ENCODE results near the gene XBP1.
"Not testable (repeated sequence)": the region's sequence is repeated elsewhere in the genome, so short reads cannot be mapped to it uniquely, and the experiment has no call there.

XBP1 gene

GRCh38 chr22:28779833-28780232, 20.5 kb downstream of the XBP1 start:
- H3K4me1 ChIP-seq (ENCODE audit: control insufficient read depth, insufficient read depth, low read length), result no peaks in the 10 kb centered on the region

GRCh38 chr22:28774378-28774777, 26.0 kb downstream of the XBP1 start:
- no peak overlapping the region for H3K4me3 ChIP-seq (ENCODE audit: low read depth, low read length)
- peaks cover 11% of the 10 kb centered on the region for H3K36me3 ChIP-seq (ENCODE audit: control insufficient read depth, insufficient read depth, low read length)
- no peak overlapping the region for H3K9ac ChIP-seq (ENCODE audit: low read depth, low read length)

More at GRCh38 chr22:28779833-28780232, 20.5 kb downstream of the XBP1 start:
- H3K36me3 ChIP-seq (ENCODE audit: control insufficient read depth, insufficient read depth, low read length), result peaks cover 15% of the 10 kb centered on the region
- no peaks in the 10 kb centered on the region for H3K27me3 ChIP-seq (ENCODE audit: control insufficient read depth, insufficient read depth, low read length)
- H3K9ac ChIP-seq (ENCODE audit: low read depth, low read length), result no peak overlapping the region
- H3K9me3 ChIP-seq (ENCODE audit: control insufficient read depth, insufficient read depth, low read length), result no peaks in the 10 kb centered on the region
- H3K4me3 ChIP-seq (ENCODE audit: low read depth, low read length), result no peak overlapping the region

GRCh38 chr22:28773461-28773867, 26.9 kb downstream of the XBP1 start:
- Histone ChIP-seq H3K4me1 (ENCODE audit: control insufficient read depth, insufficient read depth, low read length) (no peaks in the 10 kb centered on the region), H3K27me3 (ENCODE audit: control insufficient read depth, insufficient read depth, low read length) (no peaks in the 10 kb centered on the region), H3K9me3 (ENCODE audit: control insufficient read depth, insufficient read depth, low read length) (no peaks in the 10 kb centered on the region), H3K36me3 (ENCODE audit: control insufficient read depth, insufficient read depth, low read length) (peaks cover 11% of the 10 kb centered on the region), H3K9ac (ENCODE audit: low read depth, low read length) (peak overlapping the region; percentile 76), H3K4me3 (ENCODE audit: low read depth, low read length) (peak overlapping the region; percentile 74)

More at GRCh38 chr22:28774378-28774777, 26.0 kb downstream of the XBP1 start:
- no peaks in the 10 kb centered on the region for H3K9me3 ChIP-seq (ENCODE audit: control insufficient read depth, insufficient read depth, low read length)
- no peaks in the 10 kb centered on the region for H3K4me1 ChIP-seq (ENCODE audit: control insufficient read depth, insufficient read depth, low read length)
- no peaks in the 10 kb centered on the region for H3K27me3 ChIP-seq (ENCODE audit: control insufficient read depth, insufficient read depth, low read length)

- Histone ChIP-seq H3K9ac (ENCODE audit: low read depth, low read length) (peak within 1 kb of the TSS; percentile 84), H3K27me3 (ENCODE audit: control insufficient read depth, insufficient read depth, low read length) (no peaks in the 10 kb centered on the region), H3K4me1 (ENCODE audit: control insufficient read depth, insufficient read depth, low read length) (no peaks in the 10 kb centered on the region), H3K36me3 (ENCODE audit: control insufficient read depth, insufficient read depth, low read length) (peaks cover 9% of the 10 kb centered on the region), H3K9me3 (ENCODE audit: control insufficient read depth, insufficient read depth, low read length) (no peaks in the 10 kb centered on the region), H3K4me3 (ENCODE audit: low read depth, low read length) (peak within 1 kb of the TSS; percentile 74)
These were observed 27.5 kb downstream of the XBP1 start, which contains the start of gene CCDC117 for GRCh38 chr22:28772633-28773460. Gene CCDC117, plus strand, starts transcription at chr22:28772695. Its CDS starts 155 bp downstream, at chr22:28772850.

GRCh38 chr22:28771195-28771791, 29.1 kb downstream of the XBP1 start:
- H3K36me3 ChIP-seq (ENCODE audit: control insufficient read depth, insufficient read depth, low read length), result peaks cover 5% of the 10 kb centered on the region
- H3K9me3 ChIP-seq (ENCODE audit: control insufficient read depth, insufficient read depth, low read length), result no peaks in the 10 kb centered on the region
- no peak overlapping the region for H3K4me3 ChIP-seq (ENCODE audit: low read depth, low read length)
- H3K4me1 ChIP-seq (ENCODE audit: control insufficient read depth, insufficient read depth, low read length), result no peaks in the 10 kb centered on the region
- H3K27me3 ChIP-seq (ENCODE audit: control insufficient read depth, insufficient read depth, low read length), result no peaks in the 10 kb centered on the region
- H3K9ac ChIP-seq (ENCODE audit: low read depth, low read length), result no peak overlapping the region

- no peak overlapping the region for H3K9ac ChIP-seq (ENCODE audit: low read depth, low read length)
- H3K4me1 ChIP-seq (ENCODE audit: control insufficient read depth, insufficient read depth, low read length), result no peaks in the 10 kb centered on the region
- H3K36me3 ChIP-seq (ENCODE audit: control insufficient read depth, insufficient read depth, low read length), result no peaks in the 10 kb centered on the region
- H3K9me3 ChIP-seq (ENCODE audit: control insufficient read depth, insufficient read depth, low read length), result no peaks in the 10 kb centered on the region
- H3K27me3 ChIP-seq (ENCODE audit: control insufficient read depth, insufficient read depth, low read length), result no peaks in the 10 kb centered on the region
- no peak overlapping the region for H3K4me3 ChIP-seq (ENCODE audit: low read depth, low read length)
These were observed 30.8 kb downstream of the XBP1 start for GRCh38 chr22:28769394-28770085.

- Histone ChIP-seq H3K4me1 (ENCODE audit: control insufficient read depth, insufficient read depth, low read length) (no peaks in the 10 kb centered on the region), H3K9me3 (ENCODE audit: control insufficient read depth, insufficient read depth, low read length) (no peaks in the 10 kb centered on the region), H3K9ac (ENCODE audit: low read depth, low read length) (no peak overlapping the region)
These were observed 31.5 kb downstream of the XBP1 start for GRCh38 chr22:28768701-28769393.

GRCh38 chr22:28766628-28767027, 33.7 kb downstream of the XBP1 start:
- H3K4me3 ChIP-seq (ENCODE audit: low read depth, low read length), result no peak overlapping the region
- H3K36me3 ChIP-seq (ENCODE audit: control insufficient read depth, insufficient read depth, low read length), result no peaks in the 10 kb centered on the region
- H3K27me3 ChIP-seq (ENCODE audit: control insufficient read depth, insufficient read depth, low read length), result no peaks in the 10 kb centered on the region
- no peaks in the 10 kb centered on the region for H3K9me3 ChIP-seq (ENCODE audit: control insufficient read depth, insufficient read depth, low read length)
- no peak overlapping the region for H3K9ac ChIP-seq (ENCODE audit: low read depth, low read length)
- no peaks in the 10 kb centered on the region for H3K4me1 ChIP-seq (ENCODE audit: control insufficient read depth, insufficient read depth, low read length)

More at GRCh38 chr22:28768701-28769393, 31.5 kb downstream of the XBP1 start:
- Histone ChIP-seq H3K27me3 (ENCODE audit: control insufficient read depth, insufficient read depth, low read length) (no peaks in the 10 kb centered on the region), H3K4me3 (ENCODE audit: low read depth, low read length) (no peak overlapping the region), H3K36me3 (ENCODE audit: control insufficient read depth, insufficient read depth, low read length) (no peaks in the 10 kb centered on the region)

GRCh38 chr22:28762000-28762399, 38.4 kb downstream of the XBP1 start:
- H3K9ac ChIP-seq (ENCODE audit: low read depth, low read length); H3K36me3 ChIP-seq (ENCODE audit: control insufficient read depth, insufficient read depth, low read length); H3K27me3 ChIP-seq (ENCODE audit: control insufficient read depth, insufficient read depth, low read length); H3K4me3 ChIP-seq (ENCODE audit: low read depth, low read length); H3K9me3 ChIP-seq (ENCODE audit: control insufficient read depth, insufficient read depth, low read length); H3K4me1 ChIP-seq (ENCODE audit: control insufficient read depth, insufficient read depth, low read length): not testable (repeated sequence)

GRCh38 chr22:28761449-28761755, 39.0 kb downstream of the XBP1 start:
- no peaks in the 10 kb centered on the region for H3K27me3 ChIP-seq (ENCODE audit: control insufficient read depth, insufficient read depth, low read length)
- H3K4me1 ChIP-seq (ENCODE audit: control insufficient read depth, insufficient read depth, low read length), result peaks cover 5% of the 10 kb centered on the region
- H3K9ac ChIP-seq (ENCODE audit: low read depth, low read length), result no peak overlapping the region
- H3K9me3 ChIP-seq (ENCODE audit: control insufficient read depth, insufficient read depth, low read length), result peaks cover 7% of the 10 kb centered on the region
- no peak overlapping the region for H3K4me3 ChIP-seq (ENCODE audit: low read depth, low read length)
- H3K36me3 ChIP-seq (ENCODE audit: control insufficient read depth, insufficient read depth, low read length), result no peaks in the 10 kb centered on the region

- Histone ChIP-seq H3K36me3 (ENCODE audit: control insufficient read depth, insufficient read depth, low read length) (no peaks in the 10 kb centered on the region), H3K9ac (ENCODE audit: low read depth, low read length) (peak overlapping the region; percentile 91), H3K27me3 (ENCODE audit: control insufficient read depth, insufficient read depth, low read length) (no peaks in the 10 kb centered on the region), H3K4me1 (ENCODE audit: control insufficient read depth, insufficient read depth, low read length) (peaks cover 5% of the 10 kb centered on the region), H3K4me3 (ENCODE audit: low read depth, low read length) (peak overlapping the region; percentile 50), H3K9me3 (ENCODE audit: control insufficient read depth, insufficient read depth, low read length) (peaks cover 7% of the 10 kb centered on the region)
These were observed 40.4 kb downstream of the XBP1 start for GRCh38 chr22:28759861-28760560.
